ENCODE data around the gene NUDT4.

GRCh38 chr12:93449277-93449676 is 71.6 kb downstream of the NUDT4 start:
- no peak for TF ChIP-seq SP1 (IDR thresholded peaks at IDR 0.05; ENCODE audit: low read depth, low read length)
- TF ChIP-seq SIN3A (conservative IDR thresholded peaks at IDR 0.05 in 1 of 2, IDR thresholded peaks at IDR 0.05 in 1 of 2; ENCODE audit: low read depth in 1 of 2, low read length in 2 of 2), result no peak
- no peak for TF ChIP-seq SAP30 (IDR thresholded peaks at IDR 0.05; ENCODE audit: insufficient read depth, insufficient replicate concordance, low read length)
- no peak for TF ChIP-seq CTCF (IDR thresholded peaks at IDR 0.05; ENCODE audit: control extremely low read depth in 1 of 3, insufficient read depth in 1 of 3, low read depth in 1 of 3, low read length in 3 of 3)
- TF ChIP-seq, protein P1, sequence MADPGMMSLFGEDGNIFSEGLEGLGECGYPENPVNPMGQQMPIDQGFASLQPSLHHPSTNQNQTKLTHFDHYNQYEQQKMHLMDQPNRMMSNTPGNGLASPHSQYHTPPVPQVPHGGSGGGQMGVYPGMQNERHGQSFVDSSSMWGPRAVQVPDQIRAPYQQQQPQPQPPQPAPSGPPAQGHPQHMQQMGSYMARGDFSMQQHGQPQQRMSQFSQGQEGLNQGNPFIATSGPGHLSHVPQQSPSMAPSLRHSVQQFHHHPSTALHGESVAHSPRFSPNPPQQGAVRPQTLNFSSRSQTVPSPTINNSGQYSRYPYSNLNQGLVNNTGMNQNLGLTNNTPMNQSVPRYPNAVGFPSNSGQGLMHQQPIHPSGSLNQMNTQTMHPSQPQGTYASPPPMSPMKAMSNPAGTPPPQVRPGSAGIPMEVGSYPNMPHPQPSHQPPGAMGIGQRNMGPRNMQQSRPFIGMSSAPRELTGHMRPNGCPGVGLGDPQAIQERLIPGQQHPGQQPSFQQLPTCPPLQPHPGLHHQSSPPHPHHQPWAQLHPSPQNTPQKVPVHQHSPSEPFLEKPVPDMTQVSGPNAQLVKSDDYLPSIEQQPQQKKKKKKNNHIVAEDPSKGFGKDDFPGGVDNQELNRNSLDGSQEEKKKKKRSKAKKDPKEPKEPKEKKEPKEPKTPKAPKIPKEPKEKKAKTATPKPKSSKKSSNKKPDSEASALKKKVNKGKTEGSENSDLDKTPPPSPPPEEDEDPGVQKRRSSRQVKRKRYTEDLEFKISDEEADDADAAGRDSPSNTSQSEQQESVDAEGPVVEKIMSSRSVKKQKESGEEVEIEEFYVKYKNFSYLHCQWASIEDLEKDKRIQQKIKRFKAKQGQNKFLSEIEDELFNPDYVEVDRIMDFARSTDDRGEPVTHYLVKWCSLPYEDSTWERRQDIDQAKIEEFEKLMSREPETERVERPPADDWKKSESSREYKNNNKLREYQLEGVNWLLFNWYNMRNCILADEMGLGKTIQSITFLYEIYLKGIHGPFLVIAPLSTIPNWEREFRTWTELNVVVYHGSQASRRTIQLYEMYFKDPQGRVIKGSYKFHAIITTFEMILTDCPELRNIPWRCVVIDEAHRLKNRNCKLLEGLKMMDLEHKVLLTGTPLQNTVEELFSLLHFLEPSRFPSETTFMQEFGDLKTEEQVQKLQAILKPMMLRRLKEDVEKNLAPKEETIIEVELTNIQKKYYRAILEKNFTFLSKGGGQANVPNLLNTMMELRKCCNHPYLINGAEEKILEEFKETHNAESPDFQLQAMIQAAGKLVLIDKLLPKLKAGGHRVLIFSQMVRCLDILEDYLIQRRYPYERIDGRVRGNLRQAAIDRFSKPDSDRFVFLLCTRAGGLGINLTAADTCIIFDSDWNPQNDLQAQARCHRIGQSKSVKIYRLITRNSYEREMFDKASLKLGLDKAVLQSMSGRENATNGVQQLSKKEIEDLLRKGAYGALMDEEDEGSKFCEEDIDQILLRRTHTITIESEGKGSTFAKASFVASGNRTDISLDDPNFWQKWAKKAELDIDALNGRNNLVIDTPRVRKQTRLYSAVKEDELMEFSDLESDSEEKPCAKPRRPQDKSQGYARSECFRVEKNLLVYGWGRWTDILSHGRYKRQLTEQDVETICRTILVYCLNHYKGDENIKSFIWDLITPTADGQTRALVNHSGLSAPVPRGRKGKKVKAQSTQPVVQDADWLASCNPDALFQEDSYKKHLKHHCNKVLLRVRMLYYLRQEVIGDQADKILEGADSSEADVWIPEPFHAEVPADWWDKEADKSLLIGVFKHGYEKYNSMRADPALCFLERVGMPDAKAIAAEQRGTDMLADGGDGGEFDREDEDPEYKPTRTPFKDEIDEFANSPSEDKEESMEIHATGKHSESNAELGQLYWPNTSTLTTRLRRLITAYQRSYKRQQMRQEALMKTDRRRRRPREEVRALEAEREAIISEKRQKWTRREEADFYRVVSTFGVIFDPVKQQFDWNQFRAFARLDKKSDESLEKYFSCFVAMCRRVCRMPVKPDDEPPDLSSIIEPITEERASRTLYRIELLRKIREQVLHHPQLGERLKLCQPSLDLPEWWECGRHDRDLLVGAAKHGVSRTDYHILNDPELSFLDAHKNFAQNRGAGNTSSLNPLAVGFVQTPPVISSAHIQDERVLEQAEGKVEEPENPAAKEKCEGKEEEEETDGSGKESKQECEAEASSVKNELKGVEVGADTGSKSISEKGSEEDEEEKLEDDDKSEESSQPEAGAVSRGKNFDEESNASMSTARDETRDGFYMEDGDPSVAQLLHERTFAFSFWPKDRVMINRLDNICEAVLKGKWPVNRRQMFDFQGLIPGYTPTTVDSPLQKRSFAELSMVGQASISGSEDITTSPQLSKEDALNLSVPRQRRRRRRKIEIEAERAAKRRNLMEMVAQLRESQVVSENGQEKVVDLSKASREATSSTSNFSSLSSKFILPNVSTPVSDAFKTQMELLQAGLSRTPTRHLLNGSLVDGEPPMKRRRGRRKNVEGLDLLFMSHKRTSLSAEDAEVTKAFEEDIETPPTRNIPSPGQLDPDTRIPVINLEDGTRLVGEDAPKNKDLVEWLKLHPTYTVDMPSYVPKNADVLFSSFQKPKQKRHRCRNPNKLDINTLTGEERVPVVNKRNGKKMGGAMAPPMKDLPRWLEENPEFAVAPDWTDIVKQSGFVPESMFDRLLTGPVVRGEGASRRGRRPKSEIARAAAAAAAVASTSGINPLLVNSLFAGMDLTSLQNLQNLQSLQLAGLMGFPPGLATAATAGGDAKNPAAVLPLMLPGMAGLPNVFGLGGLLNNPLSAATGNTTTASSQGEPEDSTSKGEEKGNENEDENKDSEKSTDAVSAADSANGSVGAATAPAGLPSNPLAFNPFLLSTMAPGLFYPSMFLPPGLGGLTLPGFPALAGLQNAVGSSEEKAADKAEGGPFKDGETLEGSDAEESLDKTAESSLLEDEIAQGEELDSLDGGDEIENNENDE (IDR thresholded peaks at IDR 0.05; ENCODE audit: insufficient replicate concordance, low read length), result no peak
- TF ChIP-seq ZNF274 (IDR thresholded peaks at IDR 0.05; ENCODE audit: borderline replicate concordance, extremely low read depth, low read length), result no peak
- TF ChIP-seq POLR2A (IDR thresholded peaks at IDR 0.05; ENCODE audit: control extremely low read depth in 1 of 2, low read depth in 2 of 2, low read length in 2 of 2), result no peak
- TF ChIP-seq POLR2AphosphoS5 (IDR thresholded peaks at IDR 0.05; ENCODE audit: low read depth, low read length), result no peak
- TF ChIP-seq MAX (IDR thresholded peaks at IDR 0.05), result no peak
- no peak for TF ChIP-seq BCL11A (IDR thresholded peaks at IDR 0.05; ENCODE audit: low read depth in 2 of 2, low read length in 2 of 2)
- no peak for TF ChIP-seq CHD2 (IDR thresholded peaks at IDR 0.05; ENCODE audit: low read length)

All from H1 (cell line).